Skin epidermis (tissue), 12 donors: Measurements from ENCODE around the gene SLC25A22.

Experiments used
- H3K27ac ChIP-seq, 21 experiments: fragments of 200-600 bp; sonication (generic) in 11 of 21; one replicate each; pipeline ENCODE4 v1.5.0; 2020; ENCODE audit warnings: mild to moderate bottlenecking in 3 of 21, inconsistent platforms in 2 of 21, moderate library complexity in 2 of 21
- H3K4me3 ChIP-seq, 7 experiments: fragments of 200-600 bp; sonication (generic) in 2 of 7; one replicate each; pipeline ENCODE4 v1.5.0; 2020; ENCODE audit warnings: inconsistent platforms in 2 of 7, mild to moderate bottlenecking in 2 of 7, moderate library complexity in 1 of 7

The SLC25A22 gene

DNA sequence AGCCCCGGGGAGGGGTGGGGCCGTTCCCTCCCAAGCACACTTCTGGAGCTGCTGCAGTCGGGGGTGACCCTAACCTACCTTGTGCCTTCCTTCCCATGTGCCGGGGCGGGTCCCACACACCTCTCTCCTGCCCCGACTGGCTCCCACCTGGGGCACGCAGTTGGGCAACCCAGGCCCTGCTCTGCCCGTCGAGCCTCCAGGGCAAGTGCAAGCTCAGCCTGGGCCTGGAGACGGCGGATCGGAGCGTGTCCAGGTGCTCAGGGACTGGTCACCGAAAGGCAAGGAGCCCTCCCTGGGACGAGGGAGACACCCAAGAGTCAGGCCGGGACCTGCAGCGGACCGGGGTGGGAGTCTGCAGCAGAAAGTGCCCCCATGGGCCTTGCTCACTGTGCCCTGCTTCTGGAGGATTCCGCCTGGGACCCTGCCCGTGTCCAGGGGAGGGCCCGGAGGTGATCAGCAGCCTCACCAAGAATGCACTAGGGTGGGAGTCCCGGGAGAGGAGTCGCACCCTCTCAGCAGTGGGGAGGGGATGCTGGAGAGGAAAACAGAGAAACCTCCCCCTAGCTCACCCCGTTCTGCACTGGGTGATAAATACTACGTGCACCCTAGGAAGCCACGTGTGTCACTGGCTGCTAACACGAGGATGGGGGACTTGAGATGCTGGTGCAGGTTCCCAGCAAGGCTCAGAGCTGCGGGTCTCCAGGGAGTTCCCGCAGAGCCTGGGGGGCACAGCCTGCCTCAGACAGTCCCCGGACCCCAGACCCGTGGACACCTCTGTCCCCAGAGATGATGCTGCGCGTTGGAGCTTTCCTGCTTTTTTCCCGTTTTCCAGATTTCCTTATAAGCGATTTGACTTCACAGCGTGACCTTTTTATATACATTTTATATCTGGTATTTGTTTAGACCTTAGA lies 15.6 kb downstream of the SLC25A22 start:
- Histone ChIP-seq H3K4me3 (no peak overlapping the region), H3K27ac (peak overlapping the region in 2 of 21 experiments; percentile 54 to 60)

DNA sequence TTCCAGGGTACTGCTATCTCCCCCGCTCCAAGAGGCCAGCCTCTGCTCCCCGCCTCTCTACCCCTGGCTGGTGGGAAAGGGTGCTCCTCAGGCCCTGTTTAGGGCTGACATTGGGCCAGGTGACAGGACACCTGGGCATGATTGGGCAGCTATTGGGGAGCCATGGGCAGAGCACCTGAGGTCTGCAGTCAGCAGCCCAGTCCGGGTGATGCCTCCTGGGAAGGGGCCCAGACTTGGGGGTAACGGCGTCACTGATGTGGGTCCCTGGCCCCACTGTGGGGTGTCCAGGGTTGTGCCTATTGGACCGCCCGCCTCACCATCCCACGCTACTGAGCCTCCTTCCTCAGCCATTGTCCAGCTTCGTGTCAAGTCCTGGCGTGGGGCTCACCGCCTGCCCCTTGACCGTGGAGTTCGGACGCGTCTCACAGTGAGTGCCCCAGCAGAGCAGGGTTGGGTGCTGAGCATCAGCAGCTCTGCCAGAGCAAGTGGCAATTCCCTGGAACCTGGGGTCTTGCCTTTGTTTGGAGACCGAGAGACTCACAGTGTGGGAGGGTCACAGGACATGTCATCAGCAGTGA lies 18.0 kb downstream of the SLC25A22 start:
- Histone ChIP-seq H3K27ac (no peak overlapping the region), H3K4me3 (no peak overlapping the region)

- no peak overlapping the region for H3K4me3 ChIP-seq
- H3K27ac ChIP-seq = peak overlapping the region in 1 of 21 experiments; percentile 6
Observed at GRCh38 chr11:778976-779954, 18.8 kb downstream of the SLC25A22 start.

DNA sequence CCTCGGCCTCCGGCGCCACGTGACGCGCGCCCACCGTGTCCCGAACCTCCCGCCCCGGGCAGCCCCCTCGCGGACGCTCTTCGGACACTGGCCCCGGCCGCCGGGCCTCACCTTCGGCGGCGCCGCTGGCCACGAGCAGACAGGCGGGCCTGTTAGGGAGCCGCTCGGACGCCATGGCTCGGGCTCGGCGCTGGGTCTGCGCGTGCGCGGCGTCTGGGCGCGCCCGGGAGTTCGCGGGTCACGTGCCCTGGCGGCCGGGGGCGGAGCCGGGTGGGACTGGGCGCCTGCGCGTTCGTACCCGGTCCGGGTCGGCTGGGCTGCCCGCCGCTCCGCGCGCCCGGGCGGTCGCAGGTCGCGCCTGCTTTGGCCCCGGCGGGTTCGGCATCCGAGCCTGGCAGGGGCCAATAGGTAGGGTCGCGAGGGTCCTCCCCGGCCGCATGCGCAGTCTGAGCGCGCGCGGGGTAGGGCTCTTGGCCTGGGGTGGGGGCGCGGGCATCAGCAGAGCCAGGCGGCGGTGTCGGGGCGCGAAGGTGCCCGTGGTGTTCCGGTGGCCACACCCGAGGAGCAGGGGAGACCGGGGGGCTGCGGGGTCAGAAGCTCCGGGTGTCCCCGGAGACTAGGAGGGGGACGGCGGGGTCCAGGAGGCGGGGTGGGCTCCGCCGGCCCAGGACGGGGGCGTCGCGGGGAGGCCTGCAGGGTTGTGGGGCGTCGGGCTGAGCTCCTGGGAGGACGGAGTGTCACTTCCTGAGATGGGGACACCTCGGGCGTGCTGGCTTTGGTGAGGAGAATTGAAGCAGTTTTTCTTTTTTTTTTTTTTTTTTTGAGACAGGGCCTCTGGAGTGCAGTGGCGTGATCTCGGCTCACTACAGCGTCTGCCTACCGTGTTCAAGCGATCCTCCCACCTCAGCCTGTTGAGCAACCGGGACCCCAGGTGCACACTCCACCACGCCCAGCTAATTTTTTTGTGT lies 20.5 kb downstream of the SLC25A22 start, which contains the start of gene GATD1:
Gene GATD1 (minus strand): TSS at position 200 of the 968 bp plus-strand sequence. CDS start 25 bp downstream, at position 175.
- Histone ChIP-seq H3K27ac (peak within 1 kb of the TSS; percentile 74 to 97 (median 93)), H3K4me3 (peak within 1 kb of the TSS; percentile 57 to 91 (median 88))

GRCh38 chr11:776561-777287 lies 21.4 kb downstream of the SLC25A22 start:
- H3K4me3 ChIP-seq = peak overlapping the region; percentile 57 to 91 (median 88)
- H3K27ac ChIP-seq = peak overlapping the region; percentile 74 to 97 (median 93)

DNA sequence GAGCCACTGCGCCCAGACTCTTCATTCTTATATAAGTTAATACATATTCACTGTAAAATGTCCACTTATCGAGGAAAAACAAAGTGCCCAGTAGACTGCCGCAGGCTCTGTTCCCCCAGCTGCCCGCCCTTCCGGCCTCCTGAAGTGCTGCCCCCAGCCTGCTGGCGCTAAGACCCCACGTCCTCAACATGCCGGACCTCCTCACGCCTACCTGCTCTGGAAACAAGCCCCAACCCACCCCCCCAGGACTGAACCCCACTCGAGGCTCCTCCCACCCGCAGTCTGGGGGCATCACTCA lies 21.9 kb downstream of the SLC25A22 start:
- H3K4me3 ChIP-seq = peak overlapping the region; percentile 57 to 91 (median 88)
- peak overlapping the region in 18 of 21 experiments; percentile 78 to 97 (median 94) for H3K27ac ChIP-seq

DNA sequence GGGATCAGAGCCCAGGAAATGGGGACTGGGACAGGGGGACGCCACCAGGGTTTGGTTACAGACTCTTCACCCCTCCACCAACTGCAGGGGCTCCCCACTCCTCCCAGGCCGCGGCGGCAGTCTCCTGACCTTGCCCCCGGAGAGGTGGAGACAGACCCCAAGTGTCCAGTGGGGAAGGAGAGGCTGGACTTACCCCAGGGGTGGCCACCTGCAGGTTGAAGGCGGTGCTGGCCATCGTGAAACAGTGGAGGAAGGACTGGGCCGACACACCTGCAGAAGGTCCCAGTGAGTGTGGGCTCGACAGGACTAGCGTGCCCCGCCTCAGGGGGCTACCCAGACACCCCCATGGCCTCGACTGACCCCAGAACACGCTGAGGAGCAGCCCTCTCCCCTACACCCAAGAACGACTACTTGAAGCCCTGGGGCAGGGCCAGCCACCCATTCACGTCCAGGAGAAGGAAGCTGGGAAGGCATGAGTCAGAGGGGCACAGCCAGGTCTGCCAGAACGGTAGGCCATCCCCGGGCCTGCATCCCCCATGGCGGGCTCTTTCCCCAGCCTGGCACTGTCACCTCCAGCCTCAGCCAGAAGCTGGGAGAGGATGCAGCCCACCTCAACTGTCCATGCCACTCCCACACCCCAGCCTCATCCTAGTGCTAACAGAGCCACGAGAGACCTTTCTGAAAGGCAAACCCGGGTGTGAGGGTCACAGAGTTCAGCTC lies 23.0 kb downstream of the SLC25A22 start:
- H3K27ac ChIP-seq = peak overlapping the region in 2 of 21 experiments; percentile 24 to 58
- no peak overlapping the region for H3K4me3 ChIP-seq

GRCh38 chr11:773830-774229 lies 24.3 kb downstream of the SLC25A22 start:
- no peak overlapping the region for H3K4me3 ChIP-seq
- no peak overlapping the region for H3K27ac ChIP-seq

GRCh38 chr11:773425-773824 lies 24.7 kb downstream of the SLC25A22 start:
- no peak overlapping the region for H3K4me3 ChIP-seq
- no peak overlapping the region for H3K27ac ChIP-seq

DNA sequence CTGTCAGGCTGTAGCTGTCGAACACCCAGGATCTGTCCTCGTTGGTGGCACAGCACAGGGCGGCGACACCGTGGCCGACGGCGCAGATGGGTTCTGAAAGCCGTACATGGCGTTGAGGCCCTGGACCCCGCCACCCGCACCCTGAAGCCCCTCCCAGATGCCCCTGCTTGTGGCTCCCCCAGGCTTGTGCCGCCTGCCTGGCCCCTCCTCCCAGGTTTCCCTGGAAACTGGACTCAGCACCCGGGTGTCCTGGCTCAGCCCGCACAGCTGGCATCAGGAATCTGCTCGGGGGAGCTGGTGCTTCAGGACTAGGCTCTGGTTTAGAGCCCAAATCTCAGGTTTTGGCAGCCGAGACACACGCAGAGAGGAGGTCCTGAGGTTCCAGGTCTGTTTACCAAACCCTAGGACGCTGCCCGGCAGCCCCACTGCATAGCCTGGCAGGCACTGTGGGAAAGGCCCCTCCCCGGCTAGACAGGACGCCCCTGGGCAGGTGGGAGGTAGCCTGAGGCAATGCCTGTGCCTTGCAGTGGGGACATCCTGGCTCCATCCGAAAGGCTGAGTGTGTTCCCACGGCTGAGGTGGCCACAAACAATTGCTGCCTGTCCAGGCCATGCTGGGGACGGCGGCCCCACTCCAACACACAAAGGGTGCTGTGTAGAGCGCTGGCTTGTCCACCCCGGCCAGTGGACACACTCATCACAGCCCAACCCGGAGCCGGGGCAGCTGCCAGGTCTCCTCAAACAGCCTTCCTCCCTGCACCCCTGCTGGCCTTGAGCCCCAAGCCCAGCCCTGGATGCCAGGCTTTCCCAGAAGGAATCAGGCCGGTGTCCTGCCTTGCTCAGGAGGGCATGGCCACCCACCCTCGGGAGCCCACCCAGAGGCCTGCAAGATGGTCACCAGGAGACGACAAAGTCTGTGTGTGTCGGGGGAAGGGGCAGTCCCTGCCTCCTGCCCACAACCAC lies 25.4 kb downstream of the SLC25A22 start:
- Histone ChIP-seq H3K4me3 (no peak overlapping the region), H3K27ac (no peak overlapping the region)

DNA sequence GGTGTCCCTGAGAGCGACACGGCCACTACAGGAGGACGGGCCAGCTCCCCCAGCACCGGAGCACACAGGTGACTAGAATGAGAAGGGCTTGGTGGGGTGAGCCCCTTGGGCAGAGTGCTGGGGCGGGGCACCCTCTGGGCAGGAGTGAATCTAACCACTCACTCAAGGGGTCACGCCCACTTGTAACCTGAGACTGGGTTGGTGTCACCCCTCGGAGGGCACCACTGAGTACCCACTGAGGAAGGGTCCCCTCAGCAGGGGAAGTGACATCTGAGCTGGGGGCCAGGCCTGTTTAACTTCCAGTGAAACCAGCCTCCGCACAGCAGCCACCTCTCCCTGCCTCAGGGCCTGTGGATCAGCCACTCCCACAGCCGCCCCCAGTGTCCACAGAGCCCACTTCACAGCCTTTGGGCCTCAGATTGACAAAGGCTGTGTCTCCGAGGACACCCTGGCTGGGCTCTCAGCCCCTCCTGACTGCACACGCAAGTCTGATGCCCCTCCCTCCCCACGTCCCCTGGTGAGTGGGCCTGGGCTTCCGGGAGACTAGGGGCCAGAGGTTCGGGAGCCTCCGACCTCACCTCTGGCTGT lies 26.4 kb downstream of the SLC25A22 start:
- Histone ChIP-seq H3K27ac (no peak overlapping the region), H3K4me3 (no peak overlapping the region)

GRCh38 chr11:770642-771616 lies 27.2 kb downstream of the SLC25A22 start:
- Histone ChIP-seq H3K4me3 (no peak overlapping the region), H3K27ac (no peak overlapping the region)

- H3K27ac ChIP-seq = no peak overlapping the region
- no peak overlapping the region for H3K4me3 ChIP-seq
Observed at GRCh38 chr11:769887-770641, 28.0 kb downstream of the SLC25A22 start.

- no peak overlapping the region for H3K27ac ChIP-seq
- no peak overlapping the region for H3K4me3 ChIP-seq
Observed at GRCh38 chr11:767238-767637, 30.8 kb downstream of the SLC25A22 start.
